Glomerular visceral epithelial cell (primary cell): ENCODE results near the gene CYP4F2.
"Not testable (repeated sequence)": the region's sequence is repeated elsewhere in the genome, so short reads cannot be mapped to it uniquely, and the experiment has no call there.

Source experiments
- DNase-seq: peaks from one replicate; pipeline ENCODE4 v3.0.0-alpha.2; 2016; ENCODE audit errors: extremely low spot score

The CYP4F2 gene

GRCh38 chr19:15846923-15847322 lies 51.0 kb downstream of the CYP4F2 start:
- DNase-seq: no peak

DNA sequence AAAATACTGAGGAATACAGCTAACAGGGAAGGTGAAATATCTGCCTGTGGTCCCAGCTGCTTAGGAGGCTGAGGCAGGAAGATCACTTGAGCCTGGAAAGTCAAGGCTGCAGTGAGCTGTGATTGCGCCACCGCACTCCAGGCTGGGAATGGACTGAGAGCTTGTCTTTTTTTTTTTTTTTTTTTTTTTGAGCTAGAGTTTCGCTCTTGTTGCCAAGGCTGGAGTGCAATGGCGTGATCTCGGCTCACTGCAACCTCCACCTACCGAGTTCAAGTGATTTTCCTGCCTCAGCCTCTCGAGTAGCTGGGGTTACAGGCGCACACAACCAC lies 54.0 kb downstream of the CYP4F2 start:
- DNase-seq: not testable (repeated sequence)

- no peak for DNase-seq
Observed at GRCh38 chr19:15843203-15843893, 54.5 kb downstream of the CYP4F2 start.

DNA sequence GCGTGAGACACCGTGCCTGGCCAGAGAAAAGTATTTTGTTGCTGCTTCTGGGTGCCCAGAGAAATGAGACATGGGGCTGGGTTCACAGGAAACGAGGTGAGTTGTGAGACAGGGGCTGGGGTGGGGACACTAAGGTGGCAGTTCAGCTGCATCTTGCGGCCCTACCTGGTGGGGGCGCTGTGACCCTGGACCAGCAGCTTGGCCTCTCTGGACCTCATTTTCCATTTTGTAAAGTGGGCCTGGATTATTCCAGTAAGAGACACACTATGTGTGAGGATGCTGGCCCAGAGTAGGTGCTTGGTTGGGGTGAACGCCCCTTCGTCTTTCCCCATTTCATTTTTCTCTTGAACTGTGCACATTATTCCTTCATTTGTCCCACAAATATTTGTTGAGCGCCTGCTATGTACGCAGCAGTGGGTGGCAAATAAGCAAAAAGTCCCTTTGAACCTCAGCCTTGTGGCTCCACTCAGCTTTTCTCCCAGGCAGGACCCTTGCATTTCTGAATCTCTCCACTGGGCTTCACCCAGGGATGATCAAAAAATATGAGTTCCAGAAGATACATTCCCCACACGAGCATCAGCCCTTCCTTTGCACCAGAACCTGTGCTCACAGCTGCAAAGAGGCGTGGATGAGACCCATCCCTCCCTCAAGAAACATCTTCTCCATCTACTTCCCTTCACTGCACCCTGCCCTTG lies 55.9 kb downstream of the CYP4F2 start:
- no peak for DNase-seq

DNA sequence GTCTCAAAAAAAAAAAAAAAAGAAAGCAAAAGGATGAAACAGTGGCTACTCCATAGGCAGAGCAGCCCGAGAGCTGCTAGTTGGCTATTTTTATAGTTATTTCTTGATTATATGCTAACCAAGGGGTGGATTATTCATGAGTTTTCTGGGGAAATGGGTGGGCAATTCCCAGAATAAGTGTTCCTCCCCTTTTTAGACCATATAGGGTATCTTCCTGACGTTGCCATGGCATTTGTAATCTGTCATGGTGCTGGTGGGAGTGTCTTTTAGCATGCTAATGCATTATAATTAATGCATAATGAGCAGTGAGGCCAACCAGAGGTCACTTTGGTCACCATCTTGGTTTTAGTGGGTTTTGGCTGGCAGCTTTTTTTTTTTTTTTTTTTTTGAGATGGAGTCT lies 57.0 kb downstream of the CYP4F2 start:
- DNase-seq: no peak

- DNase-seq: not testable (repeated sequence)
Observed at GRCh38 chr19:15839888-15840287, 58.0 kb downstream of the CYP4F2 start.

GRCh38 chr19:15838351-15838750 lies 59.5 kb downstream of the CYP4F2 start:
- no peak for DNase-seq

DNA sequence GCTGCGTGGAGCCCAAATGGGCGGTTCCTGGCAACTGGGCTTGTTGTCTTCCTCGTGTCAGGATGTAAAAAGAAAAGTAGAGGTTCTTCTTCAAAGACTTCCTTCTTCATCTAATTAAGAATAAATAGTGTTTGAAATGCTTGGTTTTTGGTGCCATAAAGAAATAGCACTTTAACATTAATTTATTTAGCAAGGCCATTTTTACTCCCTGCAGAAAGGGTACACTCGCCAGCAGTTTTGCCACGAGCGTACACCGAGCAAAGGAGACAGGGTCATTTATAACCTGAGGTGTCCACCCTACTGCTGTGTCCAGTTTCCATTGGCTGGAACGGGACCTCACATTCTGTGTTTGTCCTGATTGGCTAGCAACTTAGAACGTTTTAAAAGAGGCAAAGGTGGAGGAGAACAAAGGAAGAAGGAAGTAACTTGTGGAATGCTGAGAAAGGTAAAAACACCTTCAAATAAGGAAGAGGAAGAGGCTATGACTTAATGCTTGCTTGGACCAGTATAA lies 60.6 kb downstream of the CYP4F2 start:
- DNase-seq: peak; percentile 82

DNA sequence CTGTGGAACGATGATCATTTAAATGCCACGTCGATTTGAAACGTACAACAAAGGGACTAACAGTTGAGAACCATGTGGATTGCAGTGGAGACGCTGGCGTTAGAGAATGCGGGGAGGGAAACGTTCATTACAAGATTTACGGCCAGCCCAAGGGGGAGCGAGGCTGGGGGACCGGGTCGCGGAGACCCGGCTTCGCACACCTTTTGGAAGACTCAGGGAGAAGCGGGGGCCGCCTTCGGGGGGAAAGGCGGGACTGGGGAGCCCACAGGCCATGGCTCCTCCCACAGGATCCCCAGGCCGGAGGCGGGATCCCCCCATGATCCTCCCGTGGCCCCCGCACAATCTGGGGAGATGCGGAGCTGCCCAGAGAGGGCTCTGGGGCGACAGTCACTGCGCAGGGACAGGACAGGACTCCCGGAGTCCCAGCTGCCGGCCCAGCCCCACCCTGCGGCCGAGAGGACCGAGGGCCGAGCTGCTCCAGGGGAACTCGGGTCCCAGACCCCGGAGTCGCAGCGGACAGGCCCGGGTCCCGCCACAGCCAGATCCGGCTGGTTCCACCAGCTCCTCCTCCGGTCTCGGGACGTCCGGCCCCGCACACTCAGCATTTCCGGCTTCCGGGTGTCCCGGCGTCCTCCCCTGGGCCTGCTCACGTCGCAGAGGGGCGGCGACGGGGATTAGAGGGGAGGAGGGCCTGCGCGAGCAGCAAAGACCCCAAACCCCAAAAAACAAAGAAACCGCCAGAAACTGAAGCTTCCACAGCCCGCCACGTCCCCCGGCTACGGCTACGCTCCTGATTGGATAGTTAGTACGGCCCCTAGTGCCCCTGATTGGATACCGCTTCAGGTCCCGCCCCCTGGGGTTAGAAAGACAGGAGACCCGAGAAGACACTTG lies 61.3 kb downstream of the CYP4F2 start:
- peak; percentile 98 for DNase-seq

DNA sequence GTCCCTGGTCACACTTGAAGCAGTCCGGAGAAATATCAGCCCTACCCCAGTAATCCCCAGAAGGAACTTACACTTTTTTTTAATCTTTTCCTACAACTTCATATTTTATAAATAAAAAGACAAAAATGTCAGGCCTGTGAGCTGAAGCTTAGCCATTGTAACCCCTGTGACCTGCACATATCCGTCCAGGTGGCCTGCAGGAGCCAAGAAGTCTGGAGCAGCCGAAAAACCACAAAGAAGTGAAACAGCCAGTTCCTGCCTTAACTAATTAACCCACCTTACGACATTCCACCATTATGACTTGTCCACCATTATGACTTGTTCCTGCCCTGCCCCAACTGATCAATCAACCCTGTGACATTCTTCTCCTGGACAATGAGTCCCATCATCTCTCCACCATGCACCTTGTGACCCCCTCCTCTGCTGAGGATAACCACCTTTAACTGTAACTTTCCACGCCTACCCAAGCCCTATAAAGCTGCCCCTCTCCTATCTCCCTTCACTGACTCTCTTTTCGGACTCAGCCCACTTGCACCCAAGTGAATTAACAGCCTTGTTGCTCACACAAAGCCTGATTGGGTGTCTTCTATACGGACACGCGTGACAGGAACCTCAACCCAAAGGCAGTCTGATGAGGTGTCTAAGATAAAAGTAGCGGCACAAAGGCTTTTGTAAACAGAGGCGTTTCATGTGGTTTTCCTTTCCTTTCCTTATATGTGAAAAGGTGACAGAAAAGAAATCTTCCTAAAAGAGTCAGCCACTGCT lies 62.1 kb downstream of the CYP4F2 start:
- DNase-seq: peak; percentile 70

GRCh38 chr19:15834232-15834631 lies 63.6 kb downstream of the CYP4F2 start:
- DNase-seq: not testable (repeated sequence)

DNA sequence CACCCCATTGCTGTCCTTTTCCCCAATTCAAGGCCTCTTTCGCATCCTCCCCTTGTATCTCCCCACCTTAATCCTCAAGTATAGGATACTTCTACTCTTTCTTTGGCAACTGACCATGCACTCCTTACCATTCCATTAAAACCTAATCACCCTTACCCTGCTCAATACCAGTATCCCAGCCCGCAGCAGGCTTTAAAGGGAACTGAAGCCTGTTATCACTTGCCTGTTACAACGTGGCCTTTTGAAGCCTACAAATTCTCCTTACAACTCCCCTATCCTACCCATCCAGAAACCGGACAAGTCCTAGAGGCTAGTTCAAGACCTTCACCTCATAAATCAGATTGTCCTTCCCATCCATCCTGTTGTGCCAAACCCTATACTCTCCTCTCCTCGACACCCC lies 66.2 kb downstream of the CYP4F2 start:
- no peak for DNase-seq

- no peak for DNase-seq
Observed at GRCh38 chr19:15829786-15830185, 68.1 kb downstream of the CYP4F2 start.

- DNase-seq: peak; percentile 73
Observed at GRCh38 chr19:15829306-15829698, 68.6 kb downstream of the CYP4F2 start.

DNA sequence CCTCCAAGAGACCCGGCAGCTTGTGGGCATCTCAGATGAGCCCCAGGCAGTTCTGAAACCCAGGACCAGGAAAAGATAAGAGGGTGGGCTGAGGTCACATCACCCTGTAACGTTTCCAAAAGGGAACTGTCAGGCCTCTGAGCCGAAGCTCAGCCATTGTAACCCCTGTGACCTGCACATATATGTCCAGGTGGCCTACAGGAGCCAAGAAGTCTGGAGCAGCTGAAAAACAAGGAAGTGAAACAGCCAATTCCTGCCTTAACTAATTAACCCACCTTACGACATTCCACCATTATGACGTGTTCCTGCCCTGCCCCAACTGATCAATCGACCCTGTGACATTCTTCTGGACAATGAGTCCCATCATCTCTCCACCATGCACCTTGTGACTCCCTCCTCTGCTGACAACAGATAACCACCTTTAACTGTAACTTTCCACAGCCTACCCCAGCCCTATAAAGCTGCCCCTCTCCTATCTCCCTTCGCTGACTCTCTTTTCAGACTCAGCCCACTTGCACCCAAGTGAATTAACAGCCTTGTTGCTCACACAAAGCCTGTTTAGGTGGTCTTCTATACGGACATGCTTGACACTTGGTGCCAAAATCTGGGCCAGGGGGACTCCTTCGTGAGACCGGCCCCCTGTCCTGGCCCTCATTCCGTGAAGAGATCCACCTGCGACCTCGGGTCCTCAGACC lies 69.1 kb downstream of the CYP4F2 start:
- DNase-seq: peak; percentile 58

DNA sequence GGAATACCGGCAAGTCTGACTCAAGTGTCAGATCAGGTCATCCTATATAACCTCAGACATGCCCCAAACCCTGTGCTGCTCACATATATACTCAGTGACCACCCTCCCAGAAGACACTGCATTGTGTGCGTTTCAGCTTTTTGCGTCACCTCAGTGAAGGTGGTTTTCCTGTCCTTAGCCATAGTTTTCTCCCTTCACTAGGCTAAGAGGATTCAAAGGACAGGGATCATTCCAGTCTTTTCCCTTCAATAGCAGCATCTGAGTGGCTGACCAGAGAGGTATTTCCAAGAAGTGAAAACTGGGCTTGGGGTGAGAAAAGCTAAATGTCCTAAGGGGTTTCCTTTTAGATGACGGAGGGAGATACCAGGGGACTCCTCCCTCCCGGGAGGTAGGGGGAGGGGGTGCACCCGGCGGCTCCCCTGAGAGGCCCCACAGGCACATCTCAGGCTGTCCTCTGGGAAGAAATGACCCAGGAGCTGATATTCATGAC lies 69.7 kb downstream of the CYP4F2 start:
- peak; percentile 18 for DNase-seq
